Subcutaneous adipose tissue (tissue), 4 donors: ENCODE data around the gene ANKFN1. TPM values are rescaled to one million over a fixed set of nuclear protein-coding genes. Genes with fewer than 3 reads are reported as not detected.

Source experiments
- CTCF ChIP-seq: fragments of 450-650 bp; IDR thresholded peaks from one replicate; pipeline ENCODE4 v1.5.1; 2016; ENCODE audit warnings: low read depth, mild to moderate bottlenecking, control low read depth, antibody characterized with exemption, moderate library complexity
- total RNA-seq, 4 donors: library from RNA; depleted of rRNA; stranded (reverse); fragments of >200 nt; gene quantifications; one replicate each; pipeline ENCODE4 v1.1.0, GENCODE V29; 2016

Gene ANKFN1
- total RNA-seq, 4 donors from 2014 or later = 2.9 to 15.5 (median 5.3) TPM; not detected in 1

- TF ChIP-seq CTCF = no peak
Observed at GRCh38 chr17:56447171-56447570, 293.9 kb downstream of the ANKFN1 start.

- no peak for TF ChIP-seq CTCF
Observed at GRCh38 chr17:56448371-56448770, 295.1 kb downstream of the ANKFN1 start.

DNA sequence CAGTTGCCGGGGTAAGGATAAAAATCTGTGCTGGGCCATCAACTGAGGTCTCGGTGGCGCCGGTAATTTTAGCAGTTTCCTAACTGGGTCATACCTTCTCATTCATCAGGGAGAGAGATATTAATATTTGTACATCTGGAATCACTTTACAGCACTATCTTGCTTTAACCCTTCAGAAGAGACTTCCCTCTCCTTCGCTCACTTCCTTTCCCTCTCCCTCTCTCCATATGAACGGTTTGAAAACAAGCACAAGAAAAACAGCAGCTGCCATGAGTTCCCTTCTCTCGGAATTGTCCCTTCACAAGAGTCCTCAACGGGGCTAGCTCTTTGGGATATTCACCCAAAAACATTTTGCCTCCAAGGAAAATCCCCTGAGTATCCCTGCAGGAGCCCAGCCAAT is 295.9 kb downstream of the ANKFN1 start:
- TF ChIP-seq CTCF = no peak

DNA sequence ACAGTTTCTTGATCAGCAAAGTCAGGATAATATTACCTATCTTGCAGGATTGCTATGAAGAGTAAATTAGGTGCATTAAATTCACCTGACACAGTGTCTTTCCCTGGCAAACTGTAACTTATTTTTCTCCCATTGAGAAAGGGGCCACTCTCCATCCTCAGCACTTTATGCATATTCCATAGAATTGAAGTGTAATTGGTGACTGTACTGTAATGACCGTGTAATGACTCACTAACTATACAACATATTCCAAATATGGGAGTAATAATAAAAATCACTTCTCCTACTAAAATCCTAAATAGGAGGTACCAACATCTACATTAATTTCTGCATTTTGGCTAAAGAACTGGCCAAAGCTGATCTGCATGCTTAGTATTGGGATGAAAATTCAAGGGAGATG is 298.4 kb downstream of the ANKFN1 start:
- TF ChIP-seq CTCF = no peak

- no peak for TF ChIP-seq CTCF
Observed at GRCh38 chr17:56452461-56452860, 299.2 kb downstream of the ANKFN1 start.

- TF ChIP-seq CTCF = no peak
Observed at GRCh38 chr17:56457501-56457900, 304.2 kb downstream of the ANKFN1 start.

DNA sequence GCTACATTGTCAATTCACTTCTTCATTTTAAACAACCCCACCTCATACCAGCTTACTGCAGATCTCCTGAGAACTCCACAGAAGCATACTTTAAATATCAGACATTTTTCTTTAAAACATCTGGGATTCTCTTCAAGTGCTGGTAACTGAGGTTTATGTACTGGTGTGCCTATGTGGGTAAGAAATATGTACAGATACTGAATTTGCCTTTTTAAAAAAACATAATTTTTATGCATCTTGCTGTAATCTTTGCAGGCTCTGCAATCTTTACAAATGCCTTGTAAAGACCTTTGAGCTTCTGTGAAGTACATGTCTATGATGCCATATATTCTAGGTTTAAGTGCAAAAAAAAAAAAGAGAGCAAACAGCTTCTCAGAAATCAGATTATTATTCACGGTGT is 312.6 kb downstream of the ANKFN1 start:
- no peak for TF ChIP-seq CTCF

DNA sequence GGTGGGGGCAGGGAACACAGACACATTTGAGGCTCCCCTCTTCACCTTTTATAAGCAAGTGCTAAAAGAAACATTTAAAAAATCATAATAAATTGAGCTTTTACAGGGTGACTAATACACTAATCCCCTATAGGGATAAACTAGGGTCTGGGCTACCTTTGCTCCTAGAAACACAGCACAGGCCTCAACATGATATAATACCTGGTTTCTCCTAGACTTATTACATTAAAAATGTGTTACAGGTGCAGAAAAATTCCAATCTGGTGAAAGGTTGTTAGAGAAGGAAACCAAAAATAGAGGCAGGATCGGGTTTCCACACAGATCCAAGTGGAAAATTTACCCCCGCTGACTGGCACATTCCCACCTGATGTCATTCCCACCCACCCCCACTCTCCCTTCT is 315.6 kb downstream of the ANKFN1 start:
- TF ChIP-seq CTCF = no peak
